K562 (cell line): Measurements from ENCODE around the gene ABHD17C. TPM values are rescaled to one million over a fixed set of nuclear protein-coding genes. Genes with fewer than 3 reads are reported as not detected.

Experiments used
- ATAC-seq: fragments of 200-7000 bp; cut with Tn5 transposase; 3 replicates; pipeline ENCODE4 v1.9.1; 2020; ENCODE audit warnings: moderate library complexity
- BruUV-seq: library from RNA; stranded (reverse); fragments of 400-500 nt; replicated peaks from 2 replicates; lab custom pipeline; 2021; lab: Mats Ljungman, UMichigan
- CTCF ChIA-PET: fragments of 300-600 bp; formaldehyde crosslinking; extraction: SDS; loops from one replicate; lab custom pipeline; 2021; ENCODE audit warnings: low intra/inter-chr PET ratio; lab: Yijun Ruan, JAX
- POLR2A ChIA-PET: fragments of 300-600, 350-650 bp; sonication (Branson Sonifier 250); formaldehyde crosslinking; extraction: SDS; loops from one replicate; lab custom pipeline; 2021; ENCODE audit warnings: antibody characterized with exemption, inconsistent platforms; lab: Yijun Ruan, JAX
- DNase-seq, 4 experiments: peaks; one replicate each; pipeline versions ENCODE4 v3.0.0 to v3.0.0-alpha.2; 2011 to 2018; ENCODE audit warnings: low spot score in 3 of 4, mixed read lengths in 3 of 4; ENCODE audit errors: extremely low read depth in 1 of 4
- FAIRE-seq: peaks from 2 replicates; lab custom pipeline; 2011; peaks lifted over from hg19 to GRCh38; lab: Jason Lieb, UNC
- H2AFZ ChIP-seq: 2 replicates; pipeline ENCODE4 v1.6.0; 2011; ENCODE audit warnings: low read depth, low read length, control low read depth, inconsistent platforms
- H3K27ac ChIP-seq: fragments of 200-600 bp; 3 replicates; pipeline ENCODE4 v1.8.0; 2011; ENCODE audit warnings: low read depth, mild to moderate bottlenecking, control low read depth, inconsistent platforms, low read length, moderate library complexity, mixed read lengths; ENCODE audit errors: extremely low read depth
- H3K27me3 ChIP-seq, 2 experiments: fragments of 300-600 bp in 1 of 2; 2 replicates in 1 of 2; 3 replicates in 1 of 2; pipeline versions ENCODE4 v1.6.0 to v1.8.0; 2011; ENCODE audit warnings: inconsistent platforms in 2 of 2, low read length in 2 of 2, mild to moderate bottlenecking in 1 of 2, mixed read lengths in 1 of 2, moderate library complexity in 1 of 2; ENCODE audit not compliant: control insufficient read depth in 2 of 2, insufficient read depth in 2 of 2
- H3K36me3 ChIP-seq: fragments of 300-600 bp; 3 replicates; pipeline ENCODE4 v1.8.0; 2011; ENCODE audit warnings: mild to moderate bottlenecking, low read length, inconsistent platforms; ENCODE audit not compliant: control insufficient read depth, insufficient read depth
- H3K4me1 ChIP-seq, 2 experiments: fragments of 200-600 bp in 1 of 2; replicated peaks in 1 of 2; 2 replicates in 1 of 2; 3 replicates in 1 of 2; pipeline versions ENCODE4 v1.5.1 to v1.8.0; 2011; ENCODE audit warnings: inconsistent platforms in 2 of 2, low read length in 2 of 2, mild to moderate bottlenecking in 1 of 2, mixed read lengths in 1 of 2, moderate library complexity in 1 of 2; ENCODE audit not compliant: control insufficient read depth in 2 of 2, insufficient read depth in 2 of 2
- H3K4me2 ChIP-seq: 2 replicates; pipeline ENCODE4 v1.6.1; 2011; ENCODE audit warnings: low read length, control low read depth, inconsistent platforms, mixed read lengths; ENCODE audit not compliant: insufficient read depth
- H3K4me3 ChIP-seq: fragments of 200-600 bp; sonication (generic), shearing (Covaris generic); 2 replicates; pipeline ENCODE4 v1.5.1; 2016; ENCODE audit warnings: control low read depth, inconsistent platforms
- H3K79me2 ChIP-seq: fragments of 200-600 bp; 3 replicates; pipeline ENCODE4 v1.8.0; 2011; ENCODE audit warnings: low read length, inconsistent platforms; ENCODE audit not compliant: control insufficient read depth, insufficient read depth
- H3K9ac ChIP-seq, 2 experiments: 2 replicates each; pipeline versions ENCODE4 v1.6.0 to v1.6.1; 2011; ENCODE audit warnings: low read depth in 2 of 2, low read length in 2 of 2, control low read depth in 1 of 2, inconsistent platforms in 1 of 2, mild to moderate bottlenecking in 1 of 2, mixed read lengths in 1 of 2; ENCODE audit not compliant: insufficient read depth in 1 of 2
- H3K9me1 ChIP-seq: one replicate; pipeline ENCODE4 v1.6.0; 2011; ENCODE audit warnings: inconsistent platforms, mild to moderate bottlenecking, low read length, moderate library complexity; ENCODE audit not compliant: control insufficient read depth, insufficient read depth
- H3K9me3 ChIP-seq: replicated peaks from 2 replicates; pipeline ENCODE4 v1.5.1; 2011; ENCODE audit warnings: low read depth, low read length, inconsistent platforms; ENCODE audit not compliant: control insufficient read depth, insufficient read depth
- H4K20me1 ChIP-seq: replicated peaks from 2 replicates; pipeline ENCODE4 v1.6.1; 2011; ENCODE audit warnings: low read length, inconsistent platforms, mixed read lengths; ENCODE audit not compliant: control insufficient read depth, insufficient read depth
- BMI1 ChIP-seq: fragments of 150-350 bp; IDR thresholded peaks from 2 replicates; pipeline ENCODE4 v1.6.1; 2014; ENCODE audit warnings: low read length
- EZH2 ChIP-seq: IDR thresholded peaks from 2 replicates; pipeline ENCODE4 v1.6.1; 2012; ENCODE audit warnings: low read depth, mild to moderate bottlenecking, inconsistent platforms, low read length, borderline replicate concordance
- GABPB1 ChIP-seq: sonication (generic); formaldehyde crosslinking; IDR thresholded peaks from 2 replicates; pipeline ENCODE4 v1.8.0; 2022; ENCODE audit warnings: mild to moderate bottlenecking, missing genetic modification reagents
- NBN ChIP-seq: fragments of 450-650 bp; IDR thresholded peaks from 2 replicates; pipeline ENCODE4 v1.6.1; 2016; ENCODE audit warnings: low read depth, mild to moderate bottlenecking
- NCOA6 ChIP-seq: fragments of 450-650 bp; IDR thresholded peaks from 2 replicates; pipeline ENCODE4 v1.6.1; 2017; ENCODE audit warnings: mild to moderate bottlenecking
- NONO ChIP-seq, 2 experiments: fragments of 200-400 bp in 1 of 2; fragments of 450-650 bp in 1 of 2; formaldehyde crosslinking in 1 of 2; IDR thresholded peaks; 2 replicates each; pipeline ENCODE4 v1.6.1; 2017; ENCODE audit warnings: low read depth in 2 of 2, mild to moderate bottlenecking in 2 of 2, moderate library complexity in 2 of 2, low read length in 1 of 2
- RB1 ChIP-seq: fragments of 450-650 bp; IDR thresholded peaks from 2 replicates; pipeline ENCODE4 v1.6.1; 2017; ENCODE audit warnings: low read depth, mild to moderate bottlenecking
- STAT5B ChIP-seq: fragments of 250-450 bp; sonication (Bioruptor Pico); IDR thresholded peaks from 2 replicates; pipeline ENCODE4 v1.8.0; 2021; ENCODE audit warnings: mild to moderate bottlenecking, inconsistent platforms
- TCF7 ChIP-seq: sonication (generic); IDR thresholded peaks from 2 replicates; pipeline ENCODE4 v1.6.1; 2016; ENCODE audit warnings: antibody characterized with exemption, borderline replicate concordance
- ZFP1 ChIP-seq: fragments of 450-650 bp; formaldehyde crosslinking; IDR thresholded peaks from 2 replicates; pipeline ENCODE4 v1.4.0; 2020; ENCODE audit warnings: mild to moderate bottlenecking, mixed read lengths
- WGBS: fragments of 100-300 bp; shearing (Covaris generic); methylation state at CpG from one replicate; pipeline ENCODE4 v1.1.6; 2016; ENCODE audit warnings: low coverage, mixed read lengths; ENCODE audit not compliant: insufficient coverage; ENCODE audit errors: missing lambda C conversion rate; 5-methylcytosine and 5-hydroxymethylcytosine counted together
- in situ Hi-C: fragments of 300-500 bp; cut with MboI; formaldehyde crosslinking; loops from 4 replicates; pipeline ENCODE4 v1.15.0; 2018; ENCODE audit warnings: inconsistent platforms, mixed read lengths
- intact Hi-C: fragments of 100-400 bp; cut with micrococcal nuclease; formaldehyde crosslinking; loops from 2 replicates; pipeline ENCODE4 v1.14.2; 2022
- polyA plus RNA-seq, 8 experiments: library from polyadenylated mRNA; depleted of rRNA in 4 of 8; stranded (reverse) in 5 of 8; unstranded in 3 of 8; fragments of >200 nt; fragmentation: Nextera tagmentation in 2 of 8; fragmentation: Illumina TruSeq in 1 of 8; extraction: Ambion mirVana in 2 of 8; extraction: Trizol in 1 of 8; gene quantifications; 2 replicates each; pipeline versions ENCODE4 v1.2.1 to v1.2.3, GENCODE V29; 2011 to 2014; ENCODE audit warnings: inconsistent platforms in 1 of 8, missing spikeins in 1 of 8
- total RNA-seq, 7 experiments: library from RNA; depleted of rRNA in 6 of 7; stranded (reverse); fragments of >200 nt in 6 of 7; fragmentation: Illumina TruSeq in 2 of 7; extraction: Trizol in 2 of 7; gene quantifications; 2 replicates each; pipeline versions ENCODE4 v1.2.1 to v1.2.3, GENCODE V29; 2011 to 2021; ENCODE audit warnings: low replicate concordance in 1 of 7
- TF ChIP-seq, protein P1 (sequence below), 2 experiments: IDR thresholded peaks in 1 of 2; conservative IDR thresholded peaks in 1 of 2; 2 replicates each; pipeline ENCODE4 v1.6.1; 2016; ENCODE audit warnings: low read depth in 2 of 2, mild to moderate bottlenecking in 1 of 2, missing compliant biosample characterization in 1 of 2, missing genetic modification characterization in 1 of 2, moderate library complexity in 1 of 2

The ABHD17C gene
- total and polyA plus RNA-seq, 9 of the 15 experiments (the other 6 are each of a cell fraction or from before 2014, with no cell fraction given), result 0.04 to 0.42 (median 0.19) TPM; not detected in 1

DNA sequence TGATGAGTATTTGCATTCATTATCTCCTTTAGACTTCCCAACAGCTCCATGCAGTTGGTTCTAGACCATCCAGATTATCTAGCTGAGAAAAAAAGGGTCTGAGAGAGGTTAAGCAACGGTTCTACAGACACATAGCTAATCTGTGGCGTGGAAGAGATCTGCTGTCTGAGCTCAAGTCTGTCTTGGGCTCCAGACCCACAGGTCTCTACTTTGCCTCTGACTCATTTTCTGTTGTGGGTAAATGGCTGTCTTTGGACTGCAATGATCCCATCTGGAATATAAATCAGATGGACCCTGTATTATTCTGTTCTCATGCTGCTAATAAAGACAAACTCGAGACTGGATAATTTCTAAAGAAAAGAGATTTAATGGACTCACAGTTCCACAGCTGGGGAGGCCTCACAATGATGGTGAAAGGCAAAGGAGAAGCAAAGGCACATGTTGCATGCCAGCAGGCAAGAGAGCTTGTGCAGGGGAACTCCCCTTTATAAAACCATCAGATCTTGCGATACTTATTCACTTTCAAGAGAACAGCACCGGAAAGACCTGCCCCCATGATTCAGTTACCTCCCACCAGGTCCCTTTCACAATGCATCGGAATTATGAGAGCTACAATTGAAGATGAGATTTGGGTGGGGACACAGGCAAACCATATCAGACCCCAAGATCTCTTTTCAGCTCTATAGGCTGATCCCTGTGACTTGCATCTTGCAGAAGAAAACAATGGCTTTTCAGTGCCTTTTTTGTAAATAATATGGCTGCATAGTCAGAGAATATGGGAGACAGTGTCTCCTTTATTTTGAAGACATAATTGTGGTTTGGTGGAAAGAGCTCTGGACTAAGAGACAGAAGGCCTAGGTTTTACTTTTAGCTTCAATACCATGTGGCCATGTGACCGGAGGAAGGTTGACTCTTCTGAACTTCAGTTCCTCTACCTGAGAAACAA, 108.7 kb downstream of the ABHD17C start:
- H3K4me3 ChIP-seq, result no peak overlapping the region
- peaks cover 0 to 10% of the 10 kb centered on the region in 2 experiments; a peak in 2 of 5 replicates for H3K27me3 ChIP-seq
- no TSS peak for BruUV-seq
- H3K79me2 ChIP-seq, result no peaks in the 10 kb centered on the region
- intact Hi-C loops (no loop called here), in situ Hi-C loops (no loop called here)
- H3K9ac ChIP-seq, result no peak overlapping the region
- ATAC-seq, result no peak
- no peak for TF ChIP-seq GABPB1 (CRISPR knock-in tag)
- TF ChIP-seq ZFP1, result no peak
- TF ChIP-seq NONO (IDR thresholded peaks at IDR 0.05; ENCODE audit: low read depth in 2 of 2, low read length in 1 of 2), result no peak
- TF ChIP-seq EZH2, result no peak
- TF ChIP-seq, protein P1, sequence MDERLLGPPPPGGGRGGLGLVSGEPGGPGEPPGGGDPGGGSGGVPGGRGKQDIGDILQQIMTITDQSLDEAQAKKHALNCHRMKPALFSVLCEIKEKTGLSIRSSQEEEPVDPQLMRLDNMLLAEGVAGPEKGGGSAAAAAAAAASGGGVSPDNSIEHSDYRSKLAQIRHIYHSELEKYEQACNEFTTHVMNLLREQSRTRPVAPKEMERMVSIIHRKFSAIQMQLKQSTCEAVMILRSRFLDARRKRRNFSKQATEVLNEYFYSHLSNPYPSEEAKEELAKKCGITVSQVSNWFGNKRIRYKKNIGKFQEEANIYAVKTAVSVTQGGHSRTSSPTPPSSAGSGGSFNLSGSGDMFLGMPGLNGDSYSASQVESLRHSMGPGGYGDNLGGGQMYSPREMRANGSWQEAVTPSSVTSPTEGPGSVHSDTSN (CRISPR knock-in tag; IDR thresholded peaks at IDR 0.05; ENCODE audit: low read depth), result no peak
- TF ChIP-seq, protein P1 (tag; conservative IDR thresholded peaks at IDR 0.05; ENCODE audit: low read depth), result no peak
- TF ChIP-seq BMI1, result no peak
- no peak for TF ChIP-seq RB1
- TF ChIP-seq TCF7, result no peak
- TF ChIP-seq STAT5B, result no peak
- no peak for TF ChIP-seq NBN
- TF ChIP-seq NCOA6, result no peak
- H3K27ac ChIP-seq, result no peak overlapping the region
- no peaks in the 10 kb centered on the region for H3K36me3 ChIP-seq
- WGBS, result 2% methylated on average over 7 of the region's 7 CpGs
- no peaks in the 10 kb centered on the region for H4K20me1 ChIP-seq
- no peaks in the 10 kb centered on the region for H3K4me1 ChIP-seq
- no peak overlapping the region for H3K4me2 ChIP-seq
- H2AFZ ChIP-seq, result no peak overlapping the region
- FAIRE-seq, result no peak
- no peak for DNase-seq
- ChIA-PET CTCF (no interaction called here), POLR2A (interaction anchor here (0.6 to 1.6 kb wide), 3 partner anchors 8 to 80 kb away, joined by 3 to 4 read pairs (median 3); no protein-coding TSS in a partner anchor)
- H3K9me1 ChIP-seq, result no peaks in the 10 kb centered on the region
- H3K9me3 ChIP-seq, result peaks cover 1% of the 10 kb centered on the region; the same call in 1 of the 2 replicates
